CD4-positive, alpha-beta T cell treated with Interferon alpha-2 for 1 hour (primary cell): ENCODE measurements around the gene SGTB.
"Not testable (repeated sequence)": the region's sequence is repeated elsewhere in the genome, so short reads cannot be mapped to it uniquely, and the experiment has no call there.

Source experiments
- DNase-seq, 2 donors: peaks; one replicate each; pipeline ENCODE4 v3.0.0-alpha.2; 2020 to 2022

Gene SGTB

GRCh38 chr5:65654713-65655112 is 67.2 kb downstream of the SGTB start:
- DNase-seq: no peak

DNA sequence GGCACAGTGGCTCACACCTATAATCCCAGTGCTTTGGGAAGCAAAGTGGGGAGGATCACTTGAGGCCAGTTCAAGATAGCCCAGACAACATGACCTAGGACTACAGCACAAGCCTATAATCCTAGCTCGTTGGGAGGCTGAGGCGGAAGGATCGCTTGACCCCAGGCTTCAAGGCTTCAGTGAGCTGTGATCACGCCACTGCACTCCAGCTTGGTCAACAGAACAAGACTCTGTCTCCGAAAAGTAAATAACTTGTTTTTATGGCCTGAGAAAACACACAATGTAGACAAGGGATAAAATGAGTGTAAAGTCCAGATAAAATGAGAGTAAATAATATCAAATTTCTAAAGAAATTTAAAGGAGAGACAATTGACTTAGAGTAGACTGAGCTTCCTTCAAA is 70.8 kb downstream of the SGTB start:
- DNase-seq: no peak

GRCh38 chr5:65647941-65648340 is 74.0 kb downstream of the SGTB start:
- no peak for DNase-seq

GRCh38 chr5:65646938-65647337 is 75.0 kb downstream of the SGTB start:
- no peak for DNase-seq

DNA sequence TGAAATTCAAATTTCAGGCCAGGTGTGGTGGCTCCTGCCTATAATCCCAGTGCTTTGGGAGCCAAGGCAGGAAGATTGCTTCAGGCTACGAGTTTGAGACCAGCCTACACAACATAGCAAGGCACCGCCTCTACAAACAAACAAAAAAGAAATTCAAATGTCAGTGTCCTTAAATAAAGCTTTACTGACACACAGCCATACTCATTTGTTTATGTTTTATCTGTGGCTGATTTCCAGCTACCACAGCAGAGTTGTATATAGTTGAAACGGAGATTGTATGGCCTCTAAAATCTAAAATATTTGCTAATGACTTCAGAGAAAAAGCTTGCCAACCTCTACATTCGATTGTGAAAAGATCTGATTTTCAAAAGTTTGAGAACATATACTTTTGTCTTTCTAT is 81.7 kb downstream of the SGTB start:
- no peak for DNase-seq

- DNase-seq: no peak
Measured at GRCh38 chr5:65630981-65631380, 90.9 kb downstream of the SGTB start.

DNA sequence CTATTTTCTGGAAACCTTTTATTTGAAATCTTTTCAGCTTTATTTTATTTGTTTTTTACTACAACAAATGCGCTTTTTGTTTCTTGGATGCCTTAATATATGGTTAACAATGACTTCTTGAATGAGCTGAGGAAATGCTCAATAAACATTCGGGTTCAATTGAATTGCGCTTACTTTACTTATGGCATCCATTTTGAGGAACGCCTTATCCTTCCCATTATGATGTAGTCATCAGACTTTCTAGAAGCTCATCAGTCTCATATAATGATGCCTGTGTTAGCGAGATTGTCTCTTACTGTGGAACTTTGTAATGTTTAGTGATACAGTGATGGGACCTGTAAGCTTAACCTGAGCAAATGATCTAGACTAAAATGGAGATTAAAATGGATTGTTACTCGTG is 96.2 kb downstream of the SGTB start:
- no peak for DNase-seq

DNA sequence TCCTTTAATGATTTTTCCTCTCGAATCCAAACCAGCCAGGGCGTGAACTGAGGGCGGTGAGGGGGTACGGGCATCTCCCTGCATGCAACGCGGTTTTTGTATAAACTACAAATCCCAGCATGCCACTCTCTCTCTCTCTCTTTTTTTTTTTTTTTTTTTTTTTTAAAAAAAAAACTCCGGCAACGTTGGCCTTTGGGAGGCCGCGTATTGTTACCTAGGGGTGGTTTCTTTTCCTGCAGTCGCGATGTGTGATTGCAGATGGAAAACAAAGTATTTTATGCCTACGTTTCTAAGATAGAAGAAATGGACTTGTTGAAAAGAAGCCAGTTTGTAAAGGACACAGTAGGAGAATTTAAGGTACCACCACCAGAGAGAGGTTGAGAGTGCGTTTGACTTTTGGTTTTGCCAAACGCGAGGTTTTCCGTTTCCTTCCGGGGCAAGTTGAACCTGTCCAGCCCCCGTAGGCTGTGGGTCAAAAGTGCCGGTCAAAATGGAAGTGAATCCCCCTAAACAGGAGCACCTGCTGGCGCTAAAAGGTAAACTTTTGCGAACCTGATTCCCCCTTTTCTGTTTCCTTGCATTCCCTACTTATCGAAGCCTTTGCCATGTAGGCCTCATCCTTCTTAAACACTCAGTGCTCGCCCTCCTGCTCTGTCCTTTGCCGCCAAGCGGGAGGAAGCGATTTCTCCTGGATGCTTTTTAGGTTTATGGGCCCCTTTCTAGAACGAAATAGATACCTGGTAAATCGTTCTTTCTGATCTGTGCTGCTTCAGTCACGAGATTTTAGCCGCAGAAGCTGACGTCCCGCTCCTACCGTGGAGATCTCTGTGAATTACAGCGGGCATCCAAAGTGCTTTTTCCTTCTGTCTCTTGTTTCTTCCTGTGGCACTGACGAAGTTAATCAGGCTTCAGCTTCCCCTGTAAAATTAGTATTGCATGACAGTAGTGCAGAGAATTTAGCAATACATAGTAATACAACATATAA is 97.0 kb downstream of the SGTB start, which contains the start of the genes SHLD3 and TRAPPC13:
SHLD3 (plus strand) TSS at position 457 of the 985 bp plus-strand sequence. CDS start 4,561 bp downstream, outside the sequence.
TRAPPC13 (plus strand) TSS at position 457 of the 985 bp plus-strand sequence; CDS start at position 491, 34 bp downstream.
- peak; percentile 87 to 93 for DNase-seq

- peak; percentile 92 to 94 for DNase-seq
Measured at GRCh38 chr5:65624025-65624570, 97.8 kb downstream of the SGTB start, which contains the start of gene TRIM23. Gene TRIM23, minus strand, starts transcription at chr5:65624333. Its CDS starts 59 bp downstream, at chr5:65624274.

- DNase-seq: no peak
Measured at GRCh38 chr5:65623482-65623881, 98.4 kb downstream of the SGTB start.

DNA sequence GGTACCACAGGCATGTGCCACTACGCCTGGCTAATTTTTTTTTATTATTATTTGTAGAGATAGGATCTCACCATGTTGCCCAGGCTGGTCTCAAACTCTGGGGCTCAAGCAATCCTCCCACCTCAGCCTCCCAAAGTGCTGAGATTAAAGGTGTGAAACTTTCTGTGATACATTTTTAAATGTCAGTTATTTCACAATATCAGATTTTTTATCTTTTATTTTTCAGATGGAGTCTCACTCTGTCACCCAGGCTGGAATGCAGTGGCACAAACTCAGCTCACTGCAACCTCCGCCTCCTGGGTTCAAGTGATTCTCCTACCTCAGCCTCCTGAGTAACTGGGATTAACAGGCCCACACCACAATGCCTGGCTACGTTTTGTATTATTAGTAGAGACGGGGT is 99.9 kb downstream of the SGTB start:
- not testable (repeated sequence) for DNase-seq

GRCh38 chr5:65620021-65620420 is 101.9 kb downstream of the SGTB start:
- DNase-seq: no peak
